GM18868 (cell line): ENCODE measurements around the gene HS1BP3.

Experiments used
- ATAC-seq: cut with Tn5 transposase; IDR thresholded peaks from one replicate; pipeline ENCODE4 v1.9.1; 2021; ENCODE audit warnings: mild to moderate bottlenecking, moderate library complexity; ENCODE audit not compliant: unreplicated experiment

Gene HS1BP3

DNA sequence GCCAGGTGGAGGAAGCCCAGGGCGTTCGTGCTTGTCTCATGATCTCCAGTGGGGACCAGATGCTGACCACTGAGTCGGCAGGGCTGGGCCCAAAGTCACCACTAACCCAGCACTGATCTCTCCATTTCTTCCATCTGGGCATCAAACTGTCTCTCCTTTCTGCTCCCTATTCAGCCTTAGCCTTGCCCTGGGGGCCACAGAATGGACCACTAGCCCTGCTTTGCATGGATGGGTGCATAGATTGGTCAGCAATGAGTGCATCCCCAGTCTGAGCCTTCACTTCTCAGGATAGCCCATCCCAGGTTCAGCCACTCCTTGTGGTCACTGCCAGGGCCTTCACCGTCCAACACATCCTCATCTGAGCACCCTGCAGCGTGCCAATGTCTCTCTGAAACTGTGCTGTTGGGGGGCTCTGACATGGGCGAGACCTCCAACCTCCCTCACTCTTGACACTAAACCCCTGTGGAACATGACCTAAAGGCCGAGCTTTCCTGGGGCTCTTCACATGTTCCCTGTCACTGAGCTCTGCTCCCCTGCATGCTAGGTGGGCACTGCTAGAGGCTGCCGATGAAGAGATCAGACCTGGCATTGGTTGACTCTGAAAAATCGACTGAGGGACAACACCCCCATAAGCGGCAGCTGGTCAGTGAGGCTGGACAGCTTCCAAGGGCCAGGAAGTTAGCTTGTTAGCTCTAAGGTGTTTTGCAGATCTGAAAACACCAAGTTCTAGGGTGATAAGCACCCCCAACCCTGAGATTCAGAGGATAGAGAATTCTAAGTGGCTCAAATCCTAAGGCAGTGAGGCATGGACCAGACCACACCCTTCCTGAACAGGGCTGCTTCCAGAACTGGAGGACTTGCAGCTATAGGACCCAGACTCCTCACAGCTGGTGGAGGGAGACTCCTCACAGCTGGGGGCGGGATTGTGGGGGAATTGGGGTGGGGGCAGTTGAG is 61.7 kb downstream of the HS1BP3 start:
- ATAC-seq: no peak

GRCh38 chr2:20585710-20586594 is 64.9 kb downstream of the HS1BP3 start:
- no peak for ATAC-seq

DNA sequence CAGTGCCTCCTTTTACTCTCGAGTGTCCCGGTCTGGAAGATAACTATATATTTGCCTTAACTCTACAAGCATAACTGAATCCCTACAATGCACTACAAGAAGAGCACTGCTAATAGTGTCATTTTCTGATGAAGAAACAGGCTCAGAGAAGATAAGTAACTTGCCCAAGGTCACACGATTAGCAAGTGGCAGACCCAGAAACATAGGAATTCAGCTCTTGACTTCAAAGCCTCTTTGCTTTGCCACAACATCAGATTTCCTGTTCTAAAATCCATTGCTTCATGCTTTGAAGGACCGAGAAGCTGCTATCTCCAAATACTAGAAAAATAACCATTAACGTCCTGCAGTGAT is 65.6 kb downstream of the HS1BP3 start:
- no peak for ATAC-seq

- no peak for ATAC-seq
Measured at GRCh38 chr2:20584399-20585358, 66.2 kb downstream of the HS1BP3 start.

DNA sequence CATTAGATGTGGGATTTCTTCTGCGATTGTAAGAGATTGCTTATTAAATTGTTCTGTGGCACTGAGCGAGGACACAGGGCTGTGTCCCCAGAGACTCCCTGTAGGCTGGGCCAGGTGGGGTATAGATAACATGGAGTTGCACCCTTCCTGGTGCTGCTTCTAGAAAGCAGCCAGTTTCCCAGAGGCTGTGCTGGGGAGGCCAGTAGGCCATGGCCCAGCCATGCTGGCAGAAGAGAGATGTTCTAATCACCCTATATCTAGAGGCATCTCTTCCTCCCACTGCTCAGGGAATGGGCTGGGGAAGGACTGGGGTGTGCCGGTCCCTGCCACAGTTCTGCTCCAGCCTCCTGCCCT is 66.9 kb downstream of the HS1BP3 start:
- no peak for ATAC-seq

DNA sequence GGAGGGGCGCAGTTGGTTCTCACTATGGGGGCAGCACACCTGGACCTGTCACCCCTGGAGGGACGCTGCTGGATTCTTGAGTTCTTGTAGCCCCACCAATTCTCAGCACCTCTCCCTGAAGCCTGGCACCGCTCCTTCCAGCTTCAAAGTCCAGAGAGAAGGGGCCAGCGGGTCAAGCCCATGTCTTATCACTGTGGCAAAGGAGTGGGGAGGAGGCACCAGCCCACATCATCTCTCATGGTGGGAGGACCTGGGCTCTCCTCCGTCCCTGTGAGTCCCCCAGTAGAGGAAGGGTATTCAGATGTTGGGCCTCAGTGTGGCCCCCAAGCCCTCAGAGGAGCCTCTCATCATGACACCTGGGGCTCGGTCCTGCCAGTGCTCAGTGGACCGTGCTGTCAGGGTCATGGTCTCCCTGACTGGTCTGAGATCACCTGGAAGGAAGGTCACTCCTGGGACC is 67.4 kb downstream of the HS1BP3 start:
- ATAC-seq: no peak

DNA sequence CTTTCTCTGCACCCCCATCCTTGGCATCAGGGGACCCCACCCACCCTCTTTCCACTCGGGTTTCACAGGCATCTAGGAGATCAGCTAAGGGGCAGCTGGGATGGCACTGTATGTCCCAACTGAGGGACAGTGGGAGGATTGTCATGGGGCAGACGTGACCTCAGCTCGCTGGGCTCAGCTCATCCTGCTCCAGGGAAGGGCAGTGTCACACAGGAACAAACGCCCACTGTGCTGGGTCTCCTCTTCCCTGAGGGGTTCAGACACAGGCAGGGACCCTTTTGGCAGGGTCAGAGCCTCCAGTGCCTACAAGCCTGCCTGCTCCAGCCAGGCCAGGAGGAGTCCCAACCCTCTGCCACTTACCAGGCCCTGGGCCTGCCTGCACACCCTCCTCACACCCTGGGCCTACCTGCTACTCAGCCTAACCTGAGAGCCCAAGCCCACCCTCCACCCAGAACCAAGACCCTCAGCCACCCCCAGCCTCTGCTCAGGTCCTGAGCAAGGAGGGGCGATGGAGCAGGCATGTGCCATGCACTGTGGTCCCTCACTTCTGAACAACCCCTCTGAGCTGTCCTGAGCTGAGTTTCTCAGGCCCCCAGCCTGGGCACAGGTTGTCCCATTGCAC is 68.2 kb downstream of the HS1BP3 start:
- ATAC-seq: no peak

GRCh38 chr2:20580690-20581437 is 70.0 kb downstream of the HS1BP3 start:
- ATAC-seq: no peak

GRCh38 chr2:20579866-20580265 is 71.0 kb downstream of the HS1BP3 start:
- ATAC-seq: no peak

- peak; percentile 47 for ATAC-seq
Measured at GRCh38 chr2:20578895-20579825, 71.7 kb downstream of the HS1BP3 start.

DNA sequence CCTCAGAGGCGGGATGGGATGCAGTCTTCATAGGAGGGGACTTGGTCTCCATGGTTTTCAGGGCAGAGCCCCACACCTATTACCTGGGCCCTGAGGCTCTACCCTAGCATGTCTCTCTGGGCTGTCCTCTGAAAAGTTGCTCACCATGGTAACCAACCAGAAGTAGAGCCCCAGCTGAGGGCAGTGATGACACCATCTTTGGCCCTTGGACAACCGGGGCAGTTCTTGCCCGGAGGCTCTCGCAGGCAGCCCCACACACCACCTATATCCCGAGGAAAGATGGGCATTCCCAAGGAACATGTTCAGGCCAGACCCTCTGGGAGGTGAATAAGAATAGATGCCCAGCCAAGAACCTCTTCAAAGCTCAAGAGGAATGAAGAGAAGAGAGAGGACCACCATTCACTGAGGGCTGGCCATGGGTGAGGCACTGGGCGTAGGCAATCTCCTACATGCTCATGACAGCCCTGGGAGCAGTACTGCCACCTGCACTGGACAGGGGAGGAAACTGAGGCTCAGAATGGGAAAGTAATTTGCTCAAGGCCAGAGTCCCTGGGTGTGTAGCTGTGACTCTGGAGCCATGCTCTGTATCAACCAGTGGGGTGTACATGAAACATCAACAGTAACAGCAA is 72.5 kb downstream of the HS1BP3 start:
- ATAC-seq: no peak

- ATAC-seq: no peak
Measured at GRCh38 chr2:20577495-20578235, 73.2 kb downstream of the HS1BP3 start.

DNA sequence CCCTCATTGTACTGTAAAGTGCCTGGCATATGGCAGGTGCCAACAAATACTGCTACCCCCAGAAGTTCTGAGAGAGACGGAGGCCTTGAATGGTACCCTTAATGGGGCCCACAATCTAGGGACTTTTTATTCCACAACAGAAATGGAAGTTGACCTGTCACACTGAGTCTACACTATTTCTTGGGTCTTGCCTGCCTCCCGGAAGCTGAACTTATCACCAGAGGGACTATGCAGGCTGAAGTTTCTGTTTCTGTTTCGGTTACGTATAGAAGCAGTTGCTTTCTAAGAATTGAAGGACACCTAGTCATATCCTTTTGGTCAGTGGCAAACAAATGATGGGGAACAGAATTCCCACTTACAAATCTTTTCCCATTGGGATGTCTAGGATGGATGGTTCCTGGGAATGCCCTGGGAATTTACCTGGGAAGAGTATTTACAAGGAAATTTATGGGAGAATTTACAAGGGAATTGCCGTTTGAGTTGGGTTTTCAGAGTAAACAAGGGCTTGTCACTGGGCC is 74.2 kb downstream of the HS1BP3 start:
- peak; percentile 82 for ATAC-seq

DNA sequence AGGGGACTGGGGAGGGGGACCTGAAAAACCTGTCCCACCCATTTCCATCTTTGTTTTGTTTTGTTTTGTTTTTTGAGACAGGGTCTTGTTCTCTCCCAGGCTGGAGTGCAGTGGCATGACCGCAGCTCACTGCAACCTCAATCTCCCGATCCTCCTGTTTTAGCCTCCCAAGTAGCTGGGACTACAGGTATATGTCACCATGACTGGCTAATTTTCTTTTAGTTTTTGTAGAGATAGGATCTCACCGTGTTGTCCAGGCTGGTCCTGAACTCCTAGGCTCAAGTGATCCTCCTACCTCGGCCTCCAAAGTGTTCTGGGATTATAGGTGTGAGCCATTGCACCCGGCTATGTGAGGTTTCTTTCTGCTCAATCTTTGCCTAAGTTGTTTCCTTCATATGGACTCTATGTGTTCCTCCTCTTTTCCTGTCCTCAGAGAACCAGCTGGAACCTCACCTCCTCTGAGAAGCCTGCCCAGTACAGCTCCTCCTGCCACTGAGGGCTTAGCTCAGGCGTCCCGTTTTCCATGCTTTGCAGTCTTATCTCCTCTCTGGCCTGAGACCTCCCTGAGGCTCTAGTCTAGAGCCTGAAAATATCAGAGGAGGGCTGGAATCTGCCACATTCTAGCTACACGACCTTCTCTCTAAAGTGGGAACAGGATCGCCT is 74.8 kb downstream of the HS1BP3 start:
- no peak for ATAC-seq

DNA sequence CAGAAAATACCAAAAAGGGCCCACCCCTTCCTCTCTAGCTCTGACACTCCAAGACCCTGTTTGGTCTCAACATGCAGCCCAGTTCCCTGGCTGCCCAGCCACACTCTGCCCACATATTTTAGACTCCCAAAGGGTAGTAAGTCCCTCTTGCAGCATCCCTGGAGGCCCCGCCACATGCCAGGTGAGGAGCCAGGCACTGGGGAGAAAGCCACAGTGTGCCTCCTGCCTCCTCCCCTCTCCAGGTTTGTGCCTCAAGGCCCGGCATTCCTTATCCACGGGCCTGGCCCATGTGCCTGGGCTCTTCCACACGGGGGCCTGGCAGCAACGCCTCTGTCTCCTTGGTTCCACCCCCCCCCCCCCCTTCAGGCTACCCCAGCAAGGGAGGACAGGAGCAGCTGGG is 75.5 kb downstream of the HS1BP3 start:
- no peak for ATAC-seq

- ATAC-seq: no peak
Measured at GRCh38 chr2:20574930-20575329, 76.0 kb downstream of the HS1BP3 start.
